ENCODE results near the gene EHBP1L1.

The EHBP1L1 gene

DNA sequence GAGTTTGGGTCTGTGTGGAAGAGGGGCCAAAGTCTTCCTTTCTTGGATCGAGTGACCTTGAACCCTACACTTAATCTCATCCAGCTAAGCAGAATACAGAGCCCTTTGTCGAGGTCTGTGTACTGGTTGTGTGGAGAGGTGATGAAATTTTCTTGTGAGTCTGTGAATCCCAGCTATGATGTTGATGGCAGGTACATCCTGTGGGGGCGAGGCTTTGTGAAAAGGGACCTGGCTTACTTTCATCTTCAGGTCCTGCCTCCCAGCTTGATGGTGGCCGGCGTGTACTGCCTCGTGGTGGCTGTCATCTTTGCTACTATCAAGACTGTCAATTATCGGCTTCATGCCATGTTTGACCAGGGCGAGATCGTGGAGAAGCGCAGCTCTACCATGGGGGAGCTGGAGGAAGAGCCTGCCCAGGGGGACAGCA, 40.7 kb downstream of the EHBP1L1 start:
- DNase-seq (ENCODE audit: low spot score): peak; percentile 15

DNA sequence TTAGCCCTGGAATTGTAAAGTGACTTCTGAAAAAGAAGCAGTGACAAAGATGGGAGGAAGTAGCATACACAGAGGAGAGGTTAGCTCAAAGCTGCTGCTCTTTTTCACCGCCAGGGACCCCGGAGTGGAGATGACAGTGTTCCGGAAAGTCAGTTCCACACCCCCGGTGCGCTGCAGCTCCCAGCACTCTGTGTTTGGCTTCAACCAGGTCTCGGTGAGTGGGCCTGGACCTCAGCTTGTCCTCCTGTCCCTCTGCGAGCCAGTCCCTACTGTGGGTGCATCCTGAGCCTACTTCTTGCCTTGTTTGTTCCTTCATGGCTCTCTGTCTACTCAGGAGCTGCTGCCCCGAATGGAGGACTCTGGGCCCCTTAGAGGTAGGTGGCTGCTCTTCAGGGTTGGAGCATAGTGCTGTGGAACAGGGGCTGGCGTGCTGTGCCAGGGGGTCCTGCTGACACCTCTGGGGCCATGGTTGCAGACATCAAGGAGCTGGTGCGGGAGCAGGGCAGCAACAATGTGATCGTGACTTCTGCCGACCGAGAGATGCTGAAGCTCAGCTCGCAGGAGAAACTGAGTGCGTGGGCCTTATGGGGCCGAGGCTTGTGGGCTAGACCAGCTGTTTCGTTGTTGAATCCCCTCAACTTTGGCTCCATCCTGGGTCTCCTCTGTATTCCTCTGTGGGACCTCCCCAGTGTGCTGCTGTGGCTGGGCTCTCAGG, 41.4 kb downstream of the EHBP1L1 start:
- DNase-seq (ENCODE audit: low spot score): no peak

DNA sequence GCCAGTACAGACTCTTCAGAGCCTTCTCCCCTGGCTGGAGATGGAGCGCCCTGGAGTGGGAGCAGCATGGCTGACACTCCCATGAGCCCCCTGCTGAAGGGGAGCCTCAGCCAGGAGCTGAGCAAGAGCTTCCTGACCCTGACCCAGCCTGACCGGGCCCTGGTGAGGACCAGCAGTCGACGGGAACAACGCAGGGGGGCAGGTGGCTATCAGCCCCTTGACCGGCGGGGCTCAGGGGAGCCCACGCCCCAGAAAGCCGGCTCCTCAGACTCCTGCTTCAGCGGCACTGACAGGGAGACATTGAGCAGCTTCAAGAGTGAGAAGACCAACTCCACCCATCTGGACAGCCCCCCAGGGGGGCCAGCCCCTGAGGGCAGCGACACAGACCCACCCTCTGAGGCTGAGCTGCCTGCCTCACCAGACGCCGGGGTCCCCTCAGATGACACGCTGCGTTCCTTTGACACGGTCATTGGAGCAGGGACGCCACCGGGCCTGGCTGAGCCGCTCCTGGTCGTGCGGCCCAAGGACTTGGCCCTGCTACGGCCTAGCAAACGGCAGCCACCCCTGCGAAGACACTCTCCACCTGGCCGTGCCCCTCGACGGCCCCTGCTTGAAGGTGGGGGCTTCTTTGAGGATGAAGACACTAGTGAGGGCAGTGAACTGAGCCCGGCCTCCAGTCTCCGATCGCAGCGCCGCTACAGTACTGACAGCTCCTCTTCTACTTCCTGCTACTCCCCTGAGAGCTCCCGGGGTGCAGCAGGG, 42.3 kb downstream of the EHBP1L1 start:
- no peak for DNase-seq (ENCODE audit: low spot score)

DNA sequence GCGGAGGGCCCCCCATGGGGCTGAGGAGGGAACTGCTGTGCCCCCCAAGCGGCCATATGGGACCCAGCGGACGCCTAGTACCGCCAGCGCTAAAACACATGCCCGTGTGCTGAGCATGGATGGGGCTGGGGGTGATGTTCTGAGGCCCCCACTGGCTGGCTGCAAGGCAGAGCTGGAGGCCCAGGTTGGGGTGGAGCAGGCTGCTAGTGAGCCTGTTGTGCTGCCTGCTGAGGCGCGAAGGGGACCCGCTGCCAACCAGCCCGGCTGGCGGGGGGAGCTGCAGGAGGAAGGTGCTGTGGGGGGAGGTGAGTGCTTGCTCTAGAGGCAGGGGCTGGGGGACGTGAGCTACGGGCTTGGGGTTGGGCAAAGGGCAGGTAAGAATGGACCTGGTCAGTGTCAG, 42.9 kb downstream of the EHBP1L1 start:
- no peak for DNase-seq (ENCODE audit: low spot score)

DNA sequence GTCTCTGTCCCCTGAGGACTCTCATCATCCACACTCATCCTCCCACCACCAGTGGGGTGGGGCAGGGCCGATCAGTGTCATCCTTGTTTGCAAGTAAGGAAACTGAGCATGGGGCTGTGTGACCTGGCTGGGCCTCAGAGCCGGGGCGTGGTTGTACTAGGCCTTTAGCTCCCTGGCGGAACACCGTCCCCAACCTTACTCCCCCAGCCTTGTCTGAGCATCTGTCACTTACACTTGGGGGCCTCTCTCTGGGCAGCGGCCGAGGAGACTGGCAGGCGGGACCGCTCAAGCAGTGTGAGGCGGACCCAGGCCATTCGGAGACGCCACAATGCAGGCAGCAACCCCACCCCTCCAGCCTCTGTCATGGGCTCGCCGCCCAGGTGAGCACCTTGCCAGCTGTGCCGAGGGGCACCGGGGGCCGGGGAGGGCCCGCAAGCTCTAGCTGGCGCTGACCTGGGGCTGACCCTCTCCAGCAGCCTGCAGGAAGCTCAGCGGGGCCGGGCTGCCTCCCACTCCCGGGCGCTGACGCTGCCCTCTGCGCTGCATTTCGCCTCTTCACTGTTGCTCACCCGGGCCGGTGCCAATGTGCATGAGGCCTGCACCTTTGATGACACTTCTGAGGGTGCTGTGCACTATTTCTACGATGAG, 43.6 kb downstream of the EHBP1L1 start:
- DNase-seq (ENCODE audit: low spot score): no peak

DNA sequence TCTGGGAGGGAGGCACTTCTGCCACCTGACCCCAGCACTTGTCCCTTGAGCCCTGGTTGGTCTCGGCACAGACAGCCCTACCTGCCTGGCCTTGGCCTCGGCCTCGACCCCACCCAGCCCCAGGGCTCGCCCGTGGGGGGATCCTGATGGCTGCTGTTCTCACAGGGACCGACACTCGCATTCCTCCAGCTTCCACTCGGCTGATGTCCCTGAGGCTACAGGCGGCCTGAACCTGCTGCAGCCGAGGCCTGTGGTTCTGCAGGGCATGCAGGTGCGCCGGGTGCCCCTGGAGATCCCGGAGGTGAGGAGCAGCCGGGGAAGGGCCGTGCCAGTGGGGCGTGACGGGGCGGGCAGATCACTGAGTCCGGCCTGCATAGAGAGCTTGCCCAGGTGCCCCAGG, 44.8 kb downstream of the EHBP1L1 start:
- no peak for DNase-seq (ENCODE audit: low spot score)

DNA sequence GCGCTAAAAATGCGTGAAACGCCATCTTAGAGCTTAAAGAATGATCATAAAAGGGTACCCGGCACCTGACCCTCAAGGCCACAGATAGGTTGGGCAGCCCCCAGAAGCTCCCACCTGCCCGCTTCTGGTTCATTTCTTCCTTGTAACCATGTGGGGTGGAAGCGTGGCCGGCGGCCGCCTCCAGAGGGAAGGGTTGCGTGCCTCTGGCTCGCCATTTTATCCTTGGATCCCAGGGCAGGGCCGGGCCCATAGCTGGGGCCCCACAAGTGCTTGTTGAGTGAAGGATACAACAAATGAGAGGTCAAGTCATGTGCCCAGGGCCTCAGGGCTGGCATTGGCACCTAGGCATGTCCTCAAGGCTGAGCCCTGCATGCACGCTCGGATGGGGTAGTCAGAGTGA, 45.6 kb downstream of the EHBP1L1 start:
- no peak for DNase-seq (ENCODE audit: low spot score)

DNA sequence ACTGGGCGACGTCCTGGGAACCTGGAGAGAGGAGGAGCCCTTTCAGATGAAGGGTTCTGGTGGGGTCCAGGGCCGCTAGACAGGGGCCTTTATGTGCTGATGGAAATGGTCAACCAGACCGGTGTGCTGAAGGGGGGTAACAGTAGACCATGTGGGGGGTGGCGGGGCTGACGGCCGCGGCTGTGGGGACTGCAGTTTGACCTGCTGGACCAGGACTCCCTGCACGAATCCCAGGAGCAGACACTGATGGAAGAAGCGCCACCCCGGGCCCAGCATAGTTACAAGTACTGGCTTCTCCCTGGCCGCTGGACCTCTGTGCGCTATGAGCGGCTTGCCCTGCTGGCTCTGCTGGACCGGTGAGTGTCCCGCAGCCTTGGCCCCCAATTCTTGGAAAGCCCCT, 46.2 kb downstream of the EHBP1L1 start:
- no peak for DNase-seq (ENCODE audit: low spot score)

DNA sequence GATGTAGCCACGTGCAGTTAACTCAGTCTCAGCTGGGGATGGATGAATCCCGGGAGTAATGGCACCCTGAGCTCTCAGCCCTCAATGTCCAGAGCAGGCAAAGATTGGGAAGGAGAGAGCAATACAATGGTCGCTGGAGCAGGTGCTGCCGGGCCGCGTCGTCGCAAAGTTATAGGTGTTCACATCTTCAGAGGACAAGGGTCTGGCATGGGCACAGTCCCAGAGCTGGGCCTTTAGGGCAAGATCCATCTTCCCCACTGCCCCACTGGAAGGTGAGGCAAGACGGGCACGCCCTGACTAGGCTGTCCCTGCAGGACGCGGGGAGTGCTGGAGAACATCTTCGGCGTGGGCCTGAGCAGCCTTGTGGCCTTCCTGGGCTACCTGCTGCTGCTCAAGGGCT, 47.3 kb downstream of the EHBP1L1 start:
- no peak for DNase-seq (ENCODE audit: low spot score)

DNA sequence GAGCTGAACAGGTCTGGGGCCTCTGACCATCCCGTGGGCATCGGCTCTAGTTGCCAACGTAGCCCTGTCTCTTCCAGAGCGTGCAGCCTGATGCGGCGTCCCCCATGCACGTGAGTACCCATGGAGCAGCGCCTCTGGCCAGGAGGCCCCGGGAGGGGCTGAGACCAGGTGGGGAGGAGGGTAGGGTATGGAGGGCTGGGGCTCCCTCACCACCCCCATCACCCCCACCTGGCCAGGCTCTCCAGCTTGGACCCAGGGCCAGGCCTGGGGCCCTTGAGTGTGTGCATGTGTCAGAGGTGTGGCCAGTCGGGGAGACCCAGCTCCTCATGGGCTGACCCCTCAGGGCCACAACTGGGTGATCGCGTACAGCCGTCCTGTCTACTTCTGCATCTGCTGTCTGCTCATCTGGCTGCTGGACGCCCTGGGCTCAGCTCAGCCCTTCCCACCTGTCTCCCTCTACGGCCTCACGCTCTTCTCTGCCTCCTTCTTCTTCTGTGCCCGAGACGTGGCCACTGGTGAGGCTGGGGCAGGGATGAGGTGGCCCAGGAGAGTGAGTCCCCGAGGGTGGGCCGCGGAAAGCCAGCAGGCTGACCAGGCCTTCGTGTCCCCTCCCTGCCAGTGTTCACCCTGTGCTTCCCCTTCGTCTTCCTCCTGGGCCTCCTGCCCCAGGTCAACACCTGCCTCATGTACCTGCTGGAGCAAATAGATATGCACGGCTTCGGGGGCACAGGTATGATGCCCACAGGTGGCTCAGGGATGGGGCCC, 48.2 kb downstream of the EHBP1L1 start:
- DNase-seq (ENCODE audit: low spot score): no peak

DNA sequence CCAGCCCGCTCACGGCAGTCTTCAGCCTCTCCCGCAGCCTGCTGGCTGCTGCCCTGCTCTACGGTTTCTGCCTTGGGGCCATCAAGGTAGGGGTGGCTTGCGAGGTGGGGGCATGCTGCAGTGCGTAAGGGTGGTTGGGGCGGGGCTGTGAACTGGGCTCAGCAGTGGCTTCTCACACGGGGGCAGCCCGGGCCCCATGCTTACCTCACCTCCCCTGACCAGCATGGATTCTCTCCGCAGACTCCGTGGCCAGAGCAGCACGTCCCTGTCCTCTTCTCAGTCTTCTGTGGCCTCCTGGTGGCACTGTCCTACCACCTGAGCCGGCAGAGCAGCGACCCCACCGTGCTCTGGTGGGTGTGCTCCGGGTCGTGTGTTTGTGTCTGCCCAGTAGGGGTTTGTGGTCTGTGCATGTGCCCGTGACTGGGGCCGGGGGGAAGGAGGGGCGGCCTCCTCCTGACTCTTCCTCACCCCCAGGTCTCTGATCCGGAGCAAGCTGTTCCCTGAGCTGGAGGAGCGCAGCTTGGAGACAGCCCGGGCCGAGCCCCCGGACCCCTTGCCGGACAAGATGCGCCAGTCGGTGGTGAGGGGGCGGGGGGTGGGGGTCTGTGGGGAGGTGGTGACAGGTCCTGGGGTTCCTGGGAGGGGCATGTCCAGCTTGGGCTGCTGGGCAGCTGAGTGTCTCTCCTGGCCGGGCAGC, 49.2 kb downstream of the EHBP1L1 start:
- DNase-seq (ENCODE audit: low spot score): no peak

DNA sequence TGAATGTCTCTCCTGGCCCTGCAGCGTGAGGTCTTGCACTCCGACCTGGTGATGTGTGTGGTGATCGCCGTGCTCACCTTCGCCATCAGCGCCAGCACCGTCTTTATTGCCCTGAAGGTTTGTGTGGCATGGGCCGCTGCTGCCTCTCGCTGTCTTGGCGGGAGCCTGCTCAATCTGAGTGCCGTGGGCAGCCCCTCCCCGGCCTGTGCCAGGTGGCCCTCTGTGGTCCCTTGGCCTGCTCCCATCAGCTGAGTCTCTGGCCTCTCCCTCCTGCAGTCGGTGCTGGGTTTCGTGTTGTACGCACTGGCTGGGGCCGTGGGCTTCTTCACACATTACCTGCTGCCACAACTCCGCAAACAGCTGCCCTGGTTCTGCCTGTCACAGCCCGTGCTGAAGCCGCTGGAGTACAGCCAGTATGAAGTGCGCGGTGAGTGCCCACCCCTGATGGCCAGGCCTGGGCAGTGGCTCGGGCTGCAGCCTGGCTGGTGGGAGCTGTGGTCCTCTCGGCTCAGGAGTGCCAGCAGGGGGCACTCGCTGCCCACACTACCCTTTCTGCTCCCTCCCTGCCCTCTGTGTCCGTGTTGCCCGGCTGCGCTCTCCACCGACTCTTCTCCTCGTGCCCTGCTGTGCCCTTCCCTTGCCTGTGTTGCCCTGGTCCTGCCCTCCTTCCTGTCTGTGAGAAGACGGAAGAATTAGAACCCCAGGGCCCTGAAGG, 49.9 kb downstream of the EHBP1L1 start:
- DNase-seq (ENCODE audit: low spot score): peak; percentile 30

DNA sequence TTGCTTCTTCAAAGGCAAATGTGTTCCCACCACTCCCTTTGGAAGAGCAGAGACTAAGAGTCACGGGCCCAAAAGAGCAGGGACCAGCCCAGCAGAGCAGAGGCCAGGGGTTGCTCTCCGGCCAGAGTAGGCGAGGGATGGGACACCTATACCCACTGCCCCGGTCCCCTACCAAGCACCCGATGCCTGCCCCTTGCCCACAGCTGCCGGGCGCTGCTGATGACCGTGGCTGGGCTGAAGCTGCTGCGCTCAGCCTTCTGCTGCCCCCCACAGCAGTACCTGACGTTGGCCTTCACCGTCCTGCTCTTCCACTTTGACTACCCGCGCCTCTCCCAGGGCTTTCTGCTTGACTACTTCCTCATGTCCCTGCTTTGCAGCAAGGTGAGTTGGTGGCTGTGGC, 51.3 kb downstream of the EHBP1L1 start:
- DNase-seq (ENCODE audit: low spot score): no peak

DNA sequence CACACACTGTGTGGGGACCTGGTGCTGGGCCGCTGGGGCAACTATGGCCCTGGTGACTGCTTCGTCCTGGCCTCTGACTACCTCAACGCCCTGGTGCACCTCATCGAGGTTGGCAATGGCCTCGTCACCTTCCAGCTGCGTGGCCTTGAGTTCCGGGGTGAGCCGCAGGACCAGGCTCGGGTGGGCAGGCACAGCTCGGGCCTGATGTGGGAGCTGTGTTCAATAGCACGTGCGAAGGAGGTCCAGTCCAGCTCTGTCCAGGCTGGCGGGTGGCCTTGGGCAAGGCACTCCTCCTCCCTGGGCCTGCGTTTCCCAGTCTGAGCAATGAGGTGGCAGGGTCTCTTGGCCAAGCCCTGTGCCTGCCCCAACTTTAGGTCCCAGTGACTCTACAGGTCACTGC, 53.7 kb downstream of the EHBP1L1 start:
- DNase-seq (ENCODE audit: low spot score): no peak

DNA sequence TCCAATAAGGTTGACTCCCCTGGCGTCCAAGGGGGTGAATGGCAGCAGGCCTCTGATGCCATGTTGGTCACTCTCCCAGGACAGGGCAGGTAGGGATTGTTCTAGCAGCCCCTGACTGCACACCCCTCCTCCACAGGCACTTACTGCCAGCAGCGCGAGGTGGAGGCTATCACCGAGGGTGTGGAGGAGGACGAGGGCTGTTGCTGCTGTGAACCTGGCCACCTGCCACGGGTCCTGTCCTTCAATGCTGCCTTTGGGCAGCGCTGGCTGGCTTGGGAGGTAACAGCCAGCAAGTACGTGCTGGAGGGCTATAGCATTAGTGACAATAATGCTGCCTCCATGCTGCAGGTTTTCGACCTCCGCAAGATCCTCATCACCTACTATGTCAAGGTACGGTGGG, 54.4 kb downstream of the EHBP1L1 start:
- DNase-seq (ENCODE audit: low spot score): no peak

DNA sequence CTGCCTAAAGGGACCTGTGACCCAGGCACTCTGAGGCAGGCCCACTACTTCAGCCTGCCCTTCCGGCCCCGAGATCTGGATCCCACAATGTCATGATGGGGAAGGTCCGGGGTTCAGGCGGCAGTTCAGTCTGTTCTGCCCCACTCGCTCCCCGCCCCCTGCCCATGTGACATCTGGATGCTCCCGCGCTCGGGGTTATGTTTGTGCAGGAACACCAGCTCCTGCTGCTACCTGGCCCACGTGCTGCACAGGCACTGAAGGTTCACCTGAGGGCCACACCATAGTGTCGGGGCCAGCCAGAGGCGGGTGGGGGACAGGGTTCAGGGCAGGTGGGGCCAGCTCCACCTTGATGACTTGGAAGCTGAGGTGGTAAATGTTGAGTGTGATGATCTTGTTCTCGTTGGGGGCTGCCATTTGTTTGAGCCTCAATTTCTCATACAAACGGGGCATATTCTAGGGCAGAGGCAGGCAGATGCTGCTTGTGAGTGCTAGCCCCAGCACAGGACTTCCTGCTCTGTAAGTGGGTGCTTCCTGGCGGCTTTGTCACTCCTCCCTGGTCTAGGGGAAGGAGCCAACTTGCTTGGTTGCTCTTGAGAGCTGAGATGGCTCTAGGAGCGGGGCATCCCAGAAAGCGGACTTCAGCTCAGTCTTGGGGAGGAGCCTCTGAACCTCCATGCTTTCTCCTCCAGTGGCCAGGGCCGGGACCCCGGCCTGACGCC, 57.7 kb downstream of the EHBP1L1 start:
- DNase-seq (ENCODE audit: low spot score): no peak

DNA sequence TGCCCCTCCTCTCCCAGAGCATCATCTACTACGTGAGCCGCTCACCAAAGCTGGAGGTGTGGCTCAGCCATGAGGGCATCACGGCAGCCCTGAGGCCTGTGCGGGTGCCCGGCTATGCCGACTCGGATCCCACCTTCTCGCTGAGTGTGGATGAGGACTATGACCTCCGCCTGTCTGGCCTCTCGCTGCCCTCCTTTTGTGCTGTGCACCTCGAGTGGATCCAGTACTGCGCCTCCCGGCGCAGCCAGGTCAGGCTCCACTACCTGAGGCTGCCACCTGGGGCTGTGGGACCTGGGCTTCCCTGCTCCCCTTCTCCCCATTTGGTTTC, 58.2 kb downstream of the EHBP1L1 start:
- no peak for DNase-seq (ENCODE audit: low spot score)

DNA sequence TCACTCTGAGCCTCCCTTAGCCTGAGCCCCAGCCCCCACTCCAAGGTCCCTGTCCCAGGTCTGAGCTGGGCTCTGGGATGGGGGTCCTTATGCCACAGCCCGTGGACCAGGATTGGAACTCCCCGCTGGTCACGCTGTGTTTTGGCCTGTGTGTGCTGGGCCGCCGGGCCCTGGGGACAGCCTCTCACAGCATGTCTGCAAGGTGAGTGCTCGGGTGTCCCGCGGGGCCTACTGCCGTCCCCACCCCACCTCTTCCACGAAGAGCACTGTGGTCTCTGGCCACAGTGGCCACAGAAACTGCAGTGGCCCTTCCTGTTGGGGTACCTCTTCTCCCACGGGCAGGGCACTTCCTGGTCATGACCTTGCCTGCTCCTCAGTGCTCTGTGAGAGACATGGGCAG, 58.6 kb downstream of the EHBP1L1 start:
- DNase-seq (ENCODE audit: low spot score): no peak

DNA sequence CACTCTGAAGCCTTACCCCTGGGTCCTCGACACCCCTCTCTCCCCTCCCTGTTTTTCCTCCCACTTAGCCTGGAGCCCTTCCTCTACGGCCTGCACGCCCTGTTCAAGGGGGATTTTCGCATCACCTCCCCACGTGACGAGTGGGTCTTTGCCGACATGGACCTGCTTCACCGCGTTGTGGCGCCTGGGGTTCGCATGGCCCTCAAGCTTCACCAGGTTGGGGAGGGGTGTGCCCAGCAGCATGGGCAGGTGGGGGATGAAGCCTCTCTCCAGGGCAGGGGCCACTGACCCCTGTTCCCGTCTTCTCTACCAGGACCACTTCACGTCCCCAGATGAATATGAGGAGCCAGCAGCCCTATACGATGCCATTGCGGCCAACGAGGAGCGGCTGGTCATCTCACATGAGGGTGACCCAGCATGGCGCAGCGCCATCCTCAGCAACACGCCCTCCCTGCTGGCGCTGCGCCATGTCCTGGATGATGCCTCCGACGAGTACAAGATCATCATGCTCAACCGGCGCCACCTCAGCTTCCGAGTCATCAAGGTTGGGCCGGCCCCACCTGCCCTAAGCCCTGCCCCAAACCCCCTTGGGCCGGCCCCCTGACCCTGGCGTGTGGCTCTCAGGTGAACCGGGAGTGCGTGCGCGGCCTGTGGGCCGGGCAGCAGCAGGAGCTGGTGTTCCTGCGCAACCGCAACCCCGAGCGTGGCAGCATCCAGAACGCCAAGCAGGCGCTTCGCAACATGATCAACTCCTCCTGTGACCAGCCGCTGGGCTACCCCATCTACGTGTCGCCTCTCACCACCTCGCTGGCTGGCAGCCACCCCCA, 59.3 kb downstream of the EHBP1L1 start:
- no peak for DNase-seq (ENCODE audit: low spot score)

All from kidney tubule cell (primary cell).